Measurements from ENCODE around the gene PLEKHG4B.
"Not testable (repeated sequence)": the region's sequence is repeated elsewhere in the genome, so short reads cannot be mapped to it uniquely, and the experiment has no call there.

Gene PLEKHG4B

DNA sequence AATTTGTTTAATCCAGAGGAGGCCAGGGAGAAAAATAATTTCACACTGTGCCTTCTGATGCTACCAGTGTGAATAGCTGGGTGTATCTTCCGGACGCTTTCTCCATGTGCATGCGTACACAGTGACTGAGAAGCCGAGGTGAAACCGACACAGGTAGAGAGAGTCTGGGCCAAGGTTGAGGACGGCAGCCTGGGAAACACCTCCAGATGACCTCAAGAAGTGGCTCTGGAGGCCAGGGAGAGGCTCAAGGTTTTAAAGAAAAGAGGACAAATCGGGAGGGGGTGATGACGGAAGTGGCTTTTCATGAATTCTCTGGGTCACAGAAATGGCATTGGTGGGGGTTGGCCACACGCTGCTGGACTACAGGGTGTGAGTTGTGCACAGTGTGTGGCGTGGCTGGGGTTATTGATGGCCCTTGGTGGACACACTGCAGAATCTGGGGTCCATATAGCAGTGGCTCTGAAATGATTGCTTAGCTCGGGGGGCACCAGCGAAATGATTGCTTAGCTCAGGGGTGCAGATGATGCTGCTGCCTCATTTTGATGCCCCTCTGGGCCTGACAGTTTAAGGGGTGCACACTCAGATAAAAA lies 65.3 kb downstream of the PLEKHG4B start:
- no peak for DNase-seq (ENCODE audit: low read depth in 2 of 2)

GRCh38 chr5:157801-158200 lies 65.8 kb downstream of the PLEKHG4B start:
- no peak for DNase-seq (ENCODE audit: low read depth in 2 of 2)

DNA sequence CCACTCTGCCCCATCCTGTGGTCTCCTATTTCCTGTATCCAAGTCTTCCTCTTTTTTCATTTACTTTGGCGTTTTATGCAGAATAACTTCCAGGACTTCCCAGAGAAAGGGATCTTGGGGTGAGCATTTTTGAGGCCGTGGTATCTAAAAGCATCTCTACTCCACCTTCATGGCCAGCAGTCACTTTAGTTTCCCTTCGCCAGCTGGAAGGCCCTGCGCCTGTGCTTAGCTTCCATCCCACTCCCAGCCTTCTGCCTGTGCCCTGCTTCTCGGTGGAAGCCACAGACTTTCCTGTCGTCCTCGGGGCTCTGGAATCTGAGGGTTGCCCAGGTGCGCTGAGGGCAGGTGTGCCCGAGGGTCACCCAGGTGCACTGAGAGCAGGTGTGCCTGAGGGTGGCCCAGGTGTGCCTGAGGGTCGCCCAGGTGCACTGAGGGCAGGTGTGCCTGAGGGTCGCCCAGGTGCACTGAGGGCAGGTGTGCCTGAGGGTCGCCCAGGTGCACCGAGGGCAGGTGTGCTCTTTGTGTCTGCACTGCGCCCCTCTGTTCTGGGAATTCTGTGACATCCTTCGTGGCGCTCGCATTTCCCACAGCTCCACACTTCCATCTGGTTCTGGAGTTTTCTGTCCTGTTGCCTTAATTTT lies 67.0 kb downstream of the PLEKHG4B start:
- DNase-seq (ENCODE audit: low read depth in 2 of 2): no peak

DNA sequence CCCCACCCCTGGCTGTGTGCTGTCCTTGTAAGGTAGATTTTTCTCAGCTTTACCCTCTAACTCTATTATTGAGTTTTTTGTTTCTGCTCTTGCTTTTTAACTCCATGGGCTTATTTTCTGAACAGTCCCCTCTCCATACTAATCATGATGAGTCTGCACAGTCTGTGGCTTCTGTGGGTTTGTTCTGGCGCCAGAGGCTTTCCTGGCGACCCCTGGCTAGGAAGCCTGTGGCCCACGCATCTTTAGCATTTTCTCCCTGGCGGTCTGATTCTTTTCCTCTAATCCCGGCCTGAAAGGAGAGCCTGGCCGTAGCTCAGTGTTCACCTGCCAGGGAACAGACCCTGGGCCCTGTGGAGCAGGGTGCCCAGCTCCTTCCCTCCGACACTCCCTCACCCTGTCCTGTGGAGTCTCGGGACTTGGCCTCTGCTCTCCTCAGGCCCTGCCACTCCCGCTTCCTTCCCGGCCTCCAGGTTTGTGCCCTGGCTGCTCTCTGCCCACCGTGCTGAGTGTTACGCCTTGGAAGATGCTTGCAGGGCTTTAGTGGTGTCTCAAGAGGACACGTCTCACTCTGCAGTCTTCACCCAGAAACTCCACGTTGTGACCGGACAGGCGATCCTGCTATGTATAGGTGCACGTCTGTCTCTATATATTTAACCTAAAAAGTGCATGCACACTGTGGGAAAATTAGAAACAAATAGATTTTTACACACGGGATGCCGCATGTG lies 67.6 kb downstream of the PLEKHG4B start:
- DNase-seq (ENCODE audit: low read depth in 2 of 2): no peak

DNA sequence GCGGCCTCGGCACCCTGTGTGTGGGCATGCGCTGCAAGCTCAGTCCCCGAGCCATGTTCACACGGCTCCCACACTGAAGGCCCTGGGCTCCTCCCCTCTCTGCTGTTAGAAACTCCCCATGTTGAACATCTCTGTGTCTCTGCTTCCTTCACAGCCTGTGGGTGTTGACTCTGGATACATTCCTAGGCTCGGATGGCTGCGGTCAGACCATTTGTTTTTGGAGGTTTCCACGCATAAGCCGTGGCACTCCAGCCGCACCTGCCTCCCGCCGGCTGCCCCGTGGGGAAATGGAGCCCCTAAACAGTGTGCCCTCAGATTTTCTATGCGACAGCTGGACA lies 68.2 kb downstream of the PLEKHG4B start:
- no peak for DNase-seq (ENCODE audit: low read depth in 2 of 2)

GRCh38 chr5:160921-161802 lies 69.2 kb downstream of the PLEKHG4B start:
- DNase-seq (ENCODE audit: low read depth in 2 of 2): no peak

GRCh38 chr5:161803-162110 lies 69.8 kb downstream of the PLEKHG4B start:
- no peak for DNase-seq (ENCODE audit: low read depth in 2 of 2)

GRCh38 chr5:162190-162564 lies 70.2 kb downstream of the PLEKHG4B start:
- DNase-seq (ENCODE audit: low read depth in 2 of 2): no peak

GRCh38 chr5:162565-163337 lies 70.8 kb downstream of the PLEKHG4B start:
- DNase-seq (ENCODE audit: low read depth in 2 of 2): no peak

- no peak for DNase-seq (ENCODE audit: low read depth in 2 of 2)
Observed at GRCh38 chr5:163338-163620, 71.3 kb downstream of the PLEKHG4B start.

- no peak for DNase-seq (ENCODE audit: low read depth in 2 of 2)
Observed at GRCh38 chr5:163841-164240, 71.9 kb downstream of the PLEKHG4B start.

DNA sequence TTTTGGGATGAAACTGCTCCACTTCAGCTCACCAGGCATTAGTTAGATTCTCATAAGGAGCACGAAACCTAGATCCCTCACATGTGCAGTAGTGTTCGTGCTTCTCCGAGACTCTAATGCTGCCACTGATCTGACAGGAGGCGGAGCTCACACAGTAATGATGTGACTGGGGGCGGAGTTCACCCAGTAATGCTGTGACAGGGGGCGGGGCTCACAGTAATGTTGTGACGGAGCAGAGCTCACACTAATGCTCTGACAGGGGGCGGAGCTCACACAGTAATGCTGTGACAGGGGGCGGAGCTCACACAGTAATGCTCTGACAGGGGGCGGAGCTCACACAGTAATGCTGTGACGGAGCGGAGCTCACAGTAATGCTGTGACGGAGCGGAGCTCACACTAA lies 72.3 kb downstream of the PLEKHG4B start:
- no peak for DNase-seq (ENCODE audit: low read depth in 2 of 2)

DNA sequence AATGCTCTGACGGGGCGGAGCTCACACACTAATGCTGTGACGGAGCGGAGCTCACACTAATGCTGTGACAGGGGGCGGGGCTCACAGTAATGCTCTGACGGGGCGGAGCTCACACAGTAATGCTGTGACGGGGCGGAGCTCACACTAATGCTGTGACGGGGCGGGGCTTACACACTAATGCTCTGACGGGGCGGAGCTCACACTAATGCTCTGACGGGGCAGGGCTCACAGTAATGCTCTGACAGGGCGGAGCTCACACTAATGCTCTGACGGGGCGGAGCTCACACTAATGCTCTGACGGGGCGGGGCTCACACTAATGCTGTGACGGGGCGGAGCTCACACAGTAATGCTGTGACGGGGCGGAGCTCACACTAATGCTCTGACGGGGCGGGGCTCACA lies 72.8 kb downstream of the PLEKHG4B start:
- DNase-seq (ENCODE audit: low read depth in 2 of 2): not testable (repeated sequence)

GRCh38 chr5:166441-167372 lies 74.7 kb downstream of the PLEKHG4B start:
- no peak for DNase-seq (ENCODE audit: low read depth in 2 of 2)

GRCh38 chr5:167511-167910 lies 75.5 kb downstream of the PLEKHG4B start:
- no peak for DNase-seq (ENCODE audit: low read depth in 2 of 2)

DNA sequence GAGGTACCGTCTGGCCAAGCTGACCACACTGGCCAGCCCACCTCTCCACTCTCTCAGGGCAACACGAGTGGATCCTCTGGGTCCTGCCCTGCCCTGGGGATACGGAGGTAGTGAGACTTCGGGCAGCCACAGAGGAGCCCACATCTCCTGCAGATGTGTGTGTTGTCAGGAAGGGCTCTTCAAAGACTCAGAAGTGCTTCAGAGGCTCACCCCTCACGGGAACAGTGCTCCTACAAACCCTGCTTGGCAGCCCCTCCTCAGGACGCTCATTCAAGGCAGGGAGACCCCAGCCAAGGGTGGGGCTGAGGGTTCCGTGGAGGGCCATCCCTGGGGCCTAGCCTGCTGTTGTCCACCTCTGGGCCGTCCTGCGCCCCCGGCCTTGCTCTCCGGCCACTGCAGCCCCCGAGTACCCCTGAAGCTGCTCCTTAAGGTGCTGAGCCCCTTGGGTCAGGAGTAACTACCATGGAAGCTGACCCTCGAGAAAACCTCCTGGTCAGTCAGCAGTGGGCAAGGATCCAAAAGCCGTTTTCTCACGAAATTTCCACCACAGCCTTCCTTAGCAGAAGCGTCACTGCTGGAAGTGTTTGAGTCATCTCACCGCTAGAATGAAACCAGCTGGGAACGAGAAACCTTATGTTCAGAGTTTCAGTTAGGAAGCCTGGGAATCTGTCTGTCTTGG lies 76.2 kb downstream of the PLEKHG4B start:
- no peak for DNase-seq (ENCODE audit: low read depth in 2 of 2)

- no peak for DNase-seq (ENCODE audit: low read depth in 2 of 2)
Observed at GRCh38 chr5:169071-169727, 77.2 kb downstream of the PLEKHG4B start.

GRCh38 chr5:169728-170094 lies 77.7 kb downstream of the PLEKHG4B start:
- no peak for DNase-seq (ENCODE audit: low read depth in 2 of 2)

DNA sequence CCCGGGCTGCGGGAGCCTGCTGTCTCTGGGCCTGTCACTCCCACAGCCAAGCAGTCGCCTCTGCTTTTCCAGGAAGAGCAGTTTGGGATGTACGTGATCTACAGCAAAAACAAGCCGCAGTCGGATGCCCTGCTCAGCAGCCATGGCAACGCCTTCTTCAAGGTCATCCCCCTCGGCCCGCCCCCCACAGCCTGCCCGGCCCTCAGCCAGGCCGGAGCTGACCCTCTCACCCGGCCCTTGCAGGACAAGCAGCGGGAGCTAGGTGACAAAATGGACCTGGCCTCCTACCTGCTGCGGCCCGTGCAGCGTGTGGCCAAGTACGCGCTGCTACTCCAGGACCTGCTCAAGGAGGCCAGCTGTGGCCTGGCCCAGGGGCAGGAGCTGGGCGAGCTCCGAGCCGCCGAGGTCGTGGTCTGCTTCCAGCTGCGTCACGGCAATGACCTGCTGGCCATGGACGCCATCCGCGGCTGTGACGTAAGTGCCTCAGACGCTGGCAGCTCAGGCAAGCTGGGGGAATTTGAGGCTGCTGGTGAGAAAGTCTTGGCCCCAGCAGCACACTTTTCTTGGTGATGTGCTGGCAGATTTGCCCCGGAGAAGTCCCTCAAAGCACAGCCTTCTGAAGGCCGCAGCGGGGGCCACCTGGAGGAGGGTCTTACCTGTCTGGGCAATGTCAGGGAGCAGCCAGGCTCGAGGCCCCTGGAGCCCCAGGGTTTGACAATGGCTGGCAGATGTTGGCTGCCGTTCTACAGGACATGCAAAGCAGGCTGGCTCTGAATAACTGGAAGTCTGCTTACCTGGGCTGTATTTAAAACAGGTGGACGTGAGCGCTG lies 79.2 kb downstream of the PLEKHG4B start:
- DNase-seq (ENCODE audit: low read depth in 2 of 2): no peak
